NCI-H2171 treated with DMSO at 0.1 percent for 48 hours (cell line): ENCODE data around the gene L3MBTL2.
"Not testable (repeated sequence)": the region's sequence is repeated elsewhere in the genome, so short reads cannot be mapped to it uniquely, and the experiment has no call there.

Experiments used
- DNase-seq: peaks from one replicate; lab custom pipeline; 2025; lab: John Stamatoyannopoulos, UW

Gene L3MBTL2

DNA sequence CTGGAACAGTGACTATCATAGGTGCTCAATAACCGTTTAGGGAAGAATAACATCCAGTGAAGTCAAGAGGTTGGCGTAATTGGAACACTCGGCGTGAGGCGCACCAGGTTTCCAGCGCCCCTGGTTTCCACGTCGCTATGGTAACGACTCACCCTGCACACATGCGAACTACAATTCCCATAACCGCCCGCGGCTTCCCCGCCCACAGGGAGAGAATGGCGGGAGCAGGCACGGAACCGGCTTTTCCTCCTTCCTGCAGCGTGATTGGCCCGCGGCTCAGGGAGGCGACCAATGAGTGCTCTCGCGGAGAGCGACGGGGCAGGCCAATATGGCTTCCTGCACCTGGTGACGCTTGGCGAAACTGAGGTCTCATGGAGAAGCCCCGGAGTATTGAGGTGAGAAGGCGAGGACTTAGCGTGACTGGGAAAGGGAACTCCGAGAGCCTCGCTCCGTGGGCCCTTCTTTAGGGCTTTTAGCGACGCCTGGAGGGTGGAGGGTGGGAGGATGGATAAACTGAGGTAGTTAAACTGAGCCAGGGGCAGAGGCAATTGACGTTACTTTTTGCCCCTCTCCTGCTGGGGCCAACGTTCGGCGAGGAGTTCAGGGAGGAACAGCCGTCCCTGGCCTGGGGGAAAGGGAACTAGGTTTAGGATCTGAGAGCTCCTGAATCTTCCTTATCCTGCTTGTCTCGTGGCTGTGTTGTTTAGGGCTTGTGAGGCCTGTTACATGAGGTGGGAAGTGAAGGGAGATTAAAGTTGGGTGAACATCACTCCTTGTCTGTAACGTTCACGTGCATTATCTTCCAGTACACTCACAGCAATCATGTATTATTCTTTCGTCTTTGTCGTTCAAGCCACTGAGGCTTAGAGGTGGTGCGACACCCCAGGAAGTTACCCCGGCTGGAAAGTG, at the start of gene L3MBTL2:
Gene L3MBTL2, plus strand, starts transcription at position 321 of the 909 bp plus-strand sequence. Its CDS starts 51 bp downstream, at position 372.
- peak; percentile 98 for DNase-seq

DNA sequence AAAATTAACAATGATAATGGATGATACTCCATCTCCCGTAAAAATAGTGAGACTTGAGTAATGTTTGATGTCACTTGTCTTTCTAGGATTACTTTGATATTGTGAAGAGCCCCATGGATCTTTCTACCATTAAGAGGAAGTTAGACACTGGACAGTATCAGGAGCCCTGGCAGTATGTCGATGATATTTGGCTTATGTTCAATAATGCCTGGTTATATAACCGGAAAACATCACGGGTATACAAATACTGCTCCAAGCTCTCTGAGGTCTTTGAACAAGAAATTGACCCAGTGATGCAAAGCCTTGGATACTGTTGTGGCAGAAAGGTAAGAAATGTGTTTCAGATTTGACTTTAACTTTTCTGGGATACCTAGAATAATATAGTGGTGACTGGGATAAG, 48.0 kb upstream of the L3MBTL2 start:
- no peak for DNase-seq

DNA sequence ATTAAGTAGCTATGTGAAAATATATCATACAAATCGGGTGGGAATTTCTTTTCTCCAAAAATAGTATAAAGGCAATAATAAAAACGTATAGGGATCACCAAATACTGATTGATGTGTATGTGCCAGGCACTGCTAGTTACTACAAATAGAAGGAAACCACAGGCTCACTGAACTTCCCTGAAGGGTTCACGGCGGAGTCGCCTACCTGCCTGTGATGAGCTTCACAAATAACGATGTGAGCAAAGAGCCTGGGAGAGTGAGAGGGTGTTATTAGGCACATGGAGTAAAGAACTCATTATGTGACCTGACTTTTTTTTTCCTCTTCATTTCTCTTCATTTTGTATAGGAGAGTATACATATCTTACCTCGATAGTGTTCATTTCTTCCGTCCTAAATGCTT, 36.0 kb upstream of the L3MBTL2 start:
- DNase-seq: no peak

DNA sequence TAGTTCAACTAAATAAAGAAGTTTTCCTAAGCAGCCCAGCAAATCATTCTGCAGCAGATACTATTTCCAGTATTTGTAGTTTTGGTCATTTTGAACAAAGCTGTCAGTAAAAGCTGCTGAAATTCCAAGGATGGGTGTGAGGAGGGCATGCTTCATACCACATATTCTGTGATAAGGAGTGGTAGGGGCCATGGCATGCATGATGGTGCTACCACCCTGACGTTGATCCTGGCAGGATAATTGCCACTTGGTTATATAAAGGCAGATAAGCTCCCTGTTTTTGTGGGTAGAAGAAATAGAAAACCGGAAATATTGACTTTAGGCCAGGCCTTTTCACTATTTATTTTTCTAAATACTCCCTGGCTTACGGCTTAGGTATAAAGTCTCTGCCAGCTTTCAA, 33.1 kb upstream of the L3MBTL2 start:
- no peak for DNase-seq

DNA sequence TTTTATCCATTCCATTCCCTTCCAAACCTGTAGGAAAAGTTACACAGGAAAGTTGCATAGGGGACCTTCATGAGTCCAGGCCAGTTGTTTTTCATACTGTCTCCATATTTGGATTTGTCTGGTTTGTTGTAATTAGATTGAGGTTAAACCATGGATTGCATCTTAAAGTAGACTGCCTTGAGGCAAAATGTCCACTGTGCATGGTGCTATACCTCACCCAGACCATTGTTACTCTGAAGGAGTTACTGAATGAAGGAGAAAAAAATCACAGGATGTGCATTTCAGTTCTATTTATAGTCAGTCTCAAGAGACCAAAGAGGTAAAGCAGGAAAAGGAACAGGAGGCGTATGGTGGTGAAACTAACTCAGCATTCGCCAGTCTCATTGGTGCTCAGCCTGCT, 29.6 kb upstream of the L3MBTL2 start:
- DNase-seq: peak; percentile 7

DNA sequence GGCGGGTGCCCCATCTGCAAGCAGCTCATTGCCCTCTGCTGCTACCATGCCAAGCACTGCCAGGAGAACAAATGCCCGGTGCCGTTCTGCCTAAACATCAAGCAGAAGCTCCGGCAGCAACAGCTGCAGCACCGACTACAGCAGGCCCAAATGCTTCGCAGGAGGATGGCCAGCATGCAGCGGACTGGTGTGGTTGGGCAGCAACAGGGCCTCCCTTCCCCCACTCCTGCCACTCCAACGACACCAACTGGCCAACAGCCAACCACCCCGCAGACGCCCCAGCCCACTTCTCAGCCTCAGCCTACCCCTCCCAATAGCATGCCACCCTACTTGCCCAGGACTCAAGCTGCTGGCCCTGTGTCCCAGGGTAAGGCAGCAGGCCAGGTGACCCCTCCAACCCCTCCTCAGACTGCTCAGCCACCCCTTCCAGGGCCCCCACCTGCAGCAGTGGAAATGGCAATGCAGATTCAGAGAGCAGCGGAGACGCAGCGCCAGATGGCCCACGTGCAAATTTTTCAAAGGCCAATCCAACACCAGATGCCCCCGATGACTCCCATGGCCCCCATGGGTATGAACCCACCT, 28.0 kb upstream of the L3MBTL2 start:
- DNase-seq: no peak

DNA sequence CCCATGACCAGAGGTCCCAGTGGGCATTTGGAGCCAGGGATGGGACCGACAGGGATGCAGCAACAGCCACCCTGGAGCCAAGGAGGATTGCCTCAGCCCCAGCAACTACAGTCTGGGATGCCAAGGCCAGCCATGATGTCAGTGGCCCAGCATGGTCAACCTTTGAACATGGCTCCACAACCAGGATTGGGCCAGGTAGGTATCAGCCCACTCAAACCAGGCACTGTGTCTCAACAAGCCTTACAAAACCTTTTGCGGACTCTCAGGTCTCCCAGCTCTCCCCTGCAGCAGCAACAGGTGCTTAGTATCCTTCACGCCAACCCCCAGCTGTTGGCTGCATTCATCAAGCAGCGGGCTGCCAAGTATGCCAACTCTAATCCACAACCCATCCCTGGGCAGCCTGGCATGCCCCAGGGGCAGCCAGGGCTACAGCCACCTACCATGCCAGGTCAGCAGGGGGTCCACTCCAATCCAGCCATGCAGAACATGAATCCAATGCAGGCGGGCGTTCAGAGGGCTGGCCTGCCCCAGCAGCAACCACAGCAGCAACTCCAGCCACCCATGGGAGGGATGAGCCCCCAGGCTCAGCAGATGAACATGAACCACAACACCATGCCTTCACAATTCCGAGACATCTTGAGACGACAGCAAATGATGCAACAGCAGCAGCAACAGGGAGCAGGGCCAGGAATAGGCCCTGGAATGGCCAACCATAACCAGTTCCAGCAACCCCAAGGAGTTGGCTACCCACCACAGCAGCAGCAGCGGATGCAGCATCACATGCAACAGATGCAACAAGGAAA, 27.3 kb upstream of the L3MBTL2 start:
- no peak for DNase-seq

DNA sequence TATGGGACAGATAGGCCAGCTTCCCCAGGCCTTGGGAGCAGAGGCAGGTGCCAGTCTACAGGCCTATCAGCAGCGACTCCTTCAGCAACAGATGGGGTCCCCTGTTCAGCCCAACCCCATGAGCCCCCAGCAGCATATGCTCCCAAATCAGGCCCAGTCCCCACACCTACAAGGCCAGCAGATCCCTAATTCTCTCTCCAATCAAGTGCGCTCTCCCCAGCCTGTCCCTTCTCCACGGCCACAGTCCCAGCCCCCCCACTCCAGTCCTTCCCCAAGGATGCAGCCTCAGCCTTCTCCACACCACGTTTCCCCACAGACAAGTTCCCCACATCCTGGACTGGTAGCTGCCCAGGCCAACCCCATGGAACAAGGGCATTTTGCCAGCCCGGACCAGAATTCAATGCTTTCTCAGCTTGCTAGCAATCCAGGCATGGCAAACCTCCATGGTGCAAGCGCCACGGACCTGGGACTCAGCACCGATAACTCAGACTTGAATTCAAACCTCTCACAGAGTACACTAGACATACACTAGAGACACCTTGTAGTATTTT, 26.6 kb upstream of the L3MBTL2 start:
- DNase-seq: no peak

DNA sequence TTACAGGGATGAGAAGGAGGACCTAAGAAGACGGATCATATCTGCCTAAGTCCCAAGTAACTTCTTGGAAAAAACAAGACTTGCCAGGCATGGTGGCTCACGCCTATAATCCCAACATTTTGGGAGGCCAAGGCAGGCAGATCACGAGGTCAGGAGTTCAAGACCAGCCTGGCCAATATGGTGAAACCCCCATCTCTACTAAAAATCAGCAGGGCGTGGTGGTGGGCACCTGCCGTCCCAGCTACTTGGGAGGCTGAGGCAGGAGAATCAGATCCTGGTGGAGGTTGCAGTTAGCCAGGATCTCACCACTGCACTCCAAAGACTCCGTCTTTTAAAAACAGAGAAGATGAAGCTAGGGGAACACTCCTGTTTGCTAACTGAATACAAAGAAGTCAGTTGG, 24.8 kb upstream of the L3MBTL2 start:
- DNase-seq: not testable (repeated sequence)

DNA sequence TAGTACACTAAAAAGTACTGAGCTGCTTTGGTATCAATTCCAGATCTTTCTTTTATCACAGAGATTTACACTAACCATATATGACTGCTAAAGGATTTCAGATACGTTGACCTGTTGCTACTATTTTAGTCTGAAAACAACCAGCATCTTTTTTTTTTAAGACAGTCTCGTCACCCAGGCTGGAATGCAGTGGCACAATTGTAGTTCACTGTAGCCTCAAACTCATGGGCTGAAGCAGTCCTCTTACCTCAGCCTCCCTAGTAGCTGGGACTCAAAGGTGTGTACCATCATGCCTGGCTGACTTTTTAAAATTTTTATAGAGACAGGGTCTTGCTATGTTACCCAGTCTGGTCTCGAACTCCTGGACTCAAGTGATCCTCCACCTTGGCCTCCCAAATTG, 24.2 kb upstream of the L3MBTL2 start:
- no peak for DNase-seq

DNA sequence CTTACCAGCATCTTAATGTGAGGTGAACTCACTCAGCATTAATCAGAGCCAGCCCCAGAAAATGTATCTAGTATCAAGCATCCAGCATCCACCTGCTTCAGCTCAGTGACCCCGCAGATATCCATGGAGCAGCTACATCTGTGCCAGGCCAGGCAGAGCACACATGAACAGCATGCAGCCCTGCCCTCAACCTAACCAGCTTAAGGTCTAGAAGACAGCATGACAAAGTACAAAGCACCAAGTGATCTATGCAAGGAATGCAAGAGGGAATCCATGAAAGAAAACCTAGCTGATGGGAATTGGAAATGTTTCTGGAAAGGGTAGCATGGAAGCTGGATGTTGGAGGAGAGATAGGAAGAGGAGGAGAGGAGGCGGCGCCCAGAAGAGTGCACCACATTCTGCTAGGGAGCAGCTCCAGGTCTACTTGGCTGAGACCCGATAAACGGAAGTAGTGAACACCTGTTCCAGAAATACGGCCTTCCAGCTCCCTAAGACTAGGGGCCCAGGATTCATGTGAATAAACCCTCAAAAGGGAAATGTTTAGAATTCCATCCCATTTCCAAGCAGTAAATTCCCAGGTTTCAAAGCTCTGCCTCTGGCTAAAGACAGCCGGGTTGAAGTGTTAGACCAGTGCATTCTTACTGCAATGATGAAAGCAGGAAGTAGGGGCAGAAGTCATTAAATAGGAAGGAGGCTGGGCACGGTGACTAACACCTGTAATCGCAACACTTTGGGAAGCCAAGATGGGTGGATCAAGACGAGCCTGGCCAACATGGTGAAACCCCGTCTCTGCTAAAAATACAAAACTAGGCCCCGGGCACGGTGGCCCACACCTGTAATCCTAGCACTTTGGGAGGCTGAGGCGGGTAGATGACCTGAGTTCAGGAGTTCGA, 23.5 kb upstream of the L3MBTL2 start:
- DNase-seq: peak; percentile 20

DNA sequence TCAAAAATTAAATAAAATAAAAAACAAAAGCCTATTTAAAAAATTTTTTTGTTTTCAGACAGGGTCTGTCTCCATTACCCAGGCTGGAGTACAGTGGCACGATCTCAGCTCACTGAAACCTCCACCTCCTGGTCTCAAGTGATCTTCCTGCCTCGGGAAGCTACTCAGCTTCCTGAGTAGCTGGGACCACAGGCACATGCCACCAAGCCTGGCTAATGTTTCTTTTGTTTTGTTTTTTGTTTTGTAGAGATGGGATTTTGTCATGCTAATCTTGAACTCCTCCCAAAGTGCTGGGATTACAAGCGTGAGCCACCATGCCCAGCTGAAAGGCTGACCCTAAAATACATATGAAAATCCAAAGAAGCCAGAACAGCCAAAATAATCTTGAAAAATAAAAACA, 20.4 kb upstream of the L3MBTL2 start:
- no peak for DNase-seq

DNA sequence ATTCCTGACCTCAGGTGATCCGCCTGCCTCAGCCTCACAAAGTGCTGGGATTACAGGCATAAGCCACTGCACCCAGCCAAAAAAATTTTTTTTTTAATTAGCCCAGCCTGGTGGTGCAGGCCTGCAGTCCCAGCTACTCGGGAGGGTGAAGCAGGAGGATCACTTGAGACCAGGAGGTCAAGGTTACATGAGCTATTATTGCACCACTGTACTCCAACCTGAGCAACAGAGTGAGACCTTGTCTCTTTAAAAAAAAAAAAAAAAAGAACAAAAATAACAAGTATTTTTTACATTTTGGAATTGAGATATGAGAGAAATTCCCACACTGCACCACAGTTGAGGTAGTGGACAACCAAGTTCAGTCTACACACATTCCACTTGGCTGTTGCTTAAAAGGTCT, 13.6 kb upstream of the L3MBTL2 start:
- DNase-seq: no peak

DNA sequence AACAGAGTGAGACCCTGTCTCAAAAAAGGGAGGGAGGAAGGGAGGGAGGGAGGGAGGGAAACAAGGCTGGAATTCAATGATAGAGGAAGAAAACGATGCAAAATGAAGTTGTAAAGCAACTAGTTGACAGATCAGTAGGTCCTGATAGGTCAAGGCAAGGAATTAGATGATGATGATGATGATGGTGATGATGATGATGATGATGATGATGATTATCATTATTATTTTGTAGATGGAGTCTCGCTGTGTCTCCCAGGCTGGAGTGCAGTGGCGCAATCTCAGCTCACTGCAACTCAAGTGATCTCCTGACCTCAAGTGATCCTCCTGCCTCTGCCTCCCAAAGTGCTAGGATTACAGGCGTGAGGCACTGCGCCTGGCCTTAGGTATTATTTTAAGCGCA, 11.3 kb upstream of the L3MBTL2 start:
- DNase-seq: no peak

DNA sequence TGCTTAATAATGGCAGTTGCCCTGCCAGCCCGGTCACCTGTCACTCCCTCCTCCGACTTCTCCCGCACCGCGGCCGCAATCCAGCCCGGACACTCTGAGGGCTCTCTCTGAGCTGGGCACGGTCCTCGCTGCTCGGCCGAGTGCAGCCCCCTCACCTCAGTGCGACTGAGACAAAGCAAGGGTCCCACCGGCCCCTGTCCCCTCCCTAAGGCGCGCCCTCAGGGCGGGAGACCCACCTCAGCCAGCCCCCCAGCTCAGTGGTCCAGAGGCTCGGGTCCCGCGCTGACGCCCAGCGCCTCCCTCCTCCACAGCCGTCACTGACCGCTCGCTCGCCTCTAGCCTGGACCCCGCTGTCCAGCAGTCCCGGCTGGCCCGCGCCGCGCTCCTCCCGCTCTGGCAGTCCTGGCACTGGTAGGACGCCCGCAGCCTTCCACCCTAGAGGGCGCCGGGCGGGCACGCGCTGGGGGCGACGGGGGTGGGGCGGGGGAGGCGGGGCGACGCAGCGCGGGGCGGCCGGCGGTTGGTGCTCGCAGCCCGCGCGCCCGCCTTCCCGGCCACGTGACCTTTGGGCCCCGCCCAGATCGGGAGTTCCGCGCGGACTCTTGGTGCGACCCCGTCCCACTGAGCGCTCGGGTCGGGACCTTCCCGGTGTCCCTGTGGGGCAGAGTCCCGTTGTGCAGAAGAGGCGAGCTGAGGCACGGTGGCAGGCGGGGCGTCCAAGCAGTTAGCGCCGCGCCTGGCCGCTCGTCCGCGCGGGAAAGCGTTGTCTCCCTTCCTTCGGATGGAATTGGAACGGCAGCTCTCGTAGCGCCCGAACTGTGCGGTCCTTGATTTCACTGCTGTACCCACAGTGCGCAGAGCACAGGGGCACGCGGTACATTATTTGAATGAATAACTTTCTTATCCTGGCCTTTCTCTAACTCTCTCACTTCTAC, 7.8 kb upstream of the L3MBTL2 start:
- DNase-seq: peak; percentile 89

DNA sequence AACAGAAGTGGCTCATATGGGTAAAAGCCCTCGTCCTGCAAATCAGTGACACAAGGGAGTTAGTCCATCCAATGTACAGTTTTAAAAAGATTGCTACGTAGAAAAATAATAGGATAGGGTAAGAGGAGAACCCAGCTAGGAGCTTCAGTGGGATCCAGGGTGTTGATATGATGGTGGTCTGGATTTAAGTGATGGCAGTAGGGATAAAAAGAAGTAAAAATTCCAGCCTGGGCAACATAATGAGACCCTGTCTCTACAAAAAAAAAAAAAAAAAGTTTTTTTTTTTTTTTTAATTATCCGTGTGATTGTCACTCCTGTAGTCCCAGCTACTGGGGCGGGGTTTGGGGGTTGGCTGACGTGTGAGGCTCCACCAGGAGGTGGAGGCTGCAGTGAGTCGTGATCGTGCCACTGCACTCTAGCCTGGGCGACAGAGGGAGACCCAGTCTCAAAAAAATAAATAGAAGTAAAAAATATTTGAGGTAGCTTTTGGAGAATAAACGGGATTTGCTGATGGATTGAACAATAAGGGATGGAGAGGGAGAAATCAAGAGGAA, 7.0 kb upstream of the L3MBTL2 start:
- peak; percentile 81 for DNase-seq

DNA sequence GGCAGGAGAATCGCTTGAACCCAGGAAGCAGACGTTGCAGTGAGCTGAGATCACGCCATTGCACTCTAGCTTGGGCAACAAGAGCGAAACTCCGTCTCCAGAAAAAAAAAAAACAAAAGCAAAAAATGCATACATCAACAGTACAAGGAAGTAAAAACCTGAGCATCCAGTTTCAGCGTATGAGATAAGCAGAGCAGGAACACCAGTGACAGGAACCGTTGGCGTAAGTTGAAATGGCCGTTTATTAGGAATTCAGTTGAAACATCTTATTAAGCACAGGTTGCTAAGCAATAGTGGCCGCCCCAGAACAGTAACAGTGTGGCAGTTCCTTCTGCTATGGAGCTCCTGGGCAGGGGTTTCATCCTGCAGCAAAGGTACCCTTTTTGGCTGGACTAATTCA, 4.0 kb upstream of the L3MBTL2 start:
- no peak for DNase-seq

DNA sequence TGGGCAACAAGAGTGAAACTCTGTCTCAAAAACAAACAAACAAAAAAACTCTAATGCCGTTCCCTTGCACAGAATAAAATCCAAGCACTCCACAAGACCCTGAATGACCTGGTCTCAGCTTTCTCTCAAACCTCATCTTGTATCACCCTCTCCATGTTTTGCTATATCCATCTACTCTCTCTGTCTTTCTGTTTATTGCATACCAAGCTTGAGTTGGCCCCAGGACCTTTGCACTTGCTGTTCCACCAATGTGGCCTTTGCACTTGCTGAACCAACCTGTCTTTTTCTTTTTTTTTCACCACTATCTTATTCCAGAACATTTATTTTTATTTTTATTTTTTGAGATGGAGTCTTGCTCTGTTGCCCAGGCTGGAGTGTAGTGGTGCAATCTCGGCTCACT, 2.0 kb upstream of the L3MBTL2 start:
- no peak for DNase-seq

DNA sequence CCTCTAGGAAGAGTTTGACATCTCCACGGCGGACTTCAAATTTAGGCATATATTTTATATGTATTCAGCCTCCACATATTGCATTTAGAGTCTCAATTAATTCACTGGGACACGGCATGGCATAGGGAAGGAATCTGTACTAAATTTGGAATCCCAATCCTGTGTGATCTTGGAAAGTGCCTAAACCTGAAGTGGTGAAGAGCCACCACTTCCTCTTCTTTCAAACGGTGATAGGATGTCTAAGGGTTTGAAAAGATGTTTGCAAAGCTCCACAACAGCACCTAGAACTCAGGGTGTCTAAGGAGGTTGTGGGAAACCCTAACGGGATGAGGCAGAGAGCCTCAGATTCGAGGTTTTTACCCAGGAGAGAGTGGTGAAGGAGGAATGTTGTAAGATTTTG, 1.0 kb upstream of the L3MBTL2 start:
- DNase-seq: no peak

DNA sequence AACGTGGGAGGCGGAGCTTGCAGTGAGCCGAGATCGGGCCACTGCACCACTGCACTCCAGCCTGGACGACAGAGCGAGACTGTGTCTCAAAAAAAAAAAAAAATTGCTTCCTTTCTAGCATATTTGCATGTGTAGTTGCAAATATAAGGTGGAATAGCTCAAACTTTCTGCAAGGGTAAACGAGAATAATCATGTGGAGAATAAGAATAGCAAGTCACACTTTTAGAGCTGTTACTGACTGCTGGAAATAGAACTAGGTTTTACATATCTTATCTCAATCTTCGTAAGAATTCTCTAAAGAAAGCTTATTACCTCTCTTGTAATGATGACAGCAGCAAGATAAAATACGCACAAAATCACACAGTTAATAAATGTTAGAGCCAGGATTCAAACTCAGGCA, 1.6 kb downstream of the L3MBTL2 start:
- no peak for DNase-seq
